ENCODE results near the gene MAP3K20.

The MAP3K20 gene

DNA sequence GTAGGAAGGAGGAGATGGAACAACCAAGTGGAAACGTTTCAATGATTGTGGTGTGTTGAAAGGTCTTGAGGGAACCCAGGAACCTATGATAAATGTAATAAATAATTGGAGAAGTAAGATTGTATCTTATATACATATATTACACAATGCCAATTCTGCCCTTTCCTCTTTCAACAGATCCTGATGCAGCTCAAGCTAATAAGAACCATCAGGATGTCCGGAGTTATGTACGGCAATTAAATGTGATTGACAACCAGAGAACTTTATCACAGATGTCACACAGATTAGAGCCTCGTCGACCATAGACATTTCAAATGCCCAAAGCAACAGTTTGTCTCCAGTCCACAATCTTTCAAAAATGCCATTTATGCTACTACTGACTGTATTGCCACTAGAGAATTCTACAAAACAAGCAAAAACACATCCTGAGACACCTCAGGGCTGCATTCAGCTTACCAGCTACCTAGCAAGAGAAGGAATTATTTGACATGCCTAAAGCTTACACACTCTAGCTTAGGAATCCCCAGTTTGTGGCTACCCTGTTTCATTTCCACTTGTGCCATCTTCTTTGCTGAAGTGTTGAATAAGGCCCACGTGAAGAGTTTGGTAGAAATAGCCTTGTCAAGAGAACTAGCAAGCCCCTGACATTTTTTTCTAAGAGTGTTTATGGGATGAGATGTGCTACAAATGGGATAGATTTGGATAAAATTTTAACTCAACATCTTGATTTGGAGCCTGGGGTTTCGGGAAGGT is 24.0 kb upstream of the MAP3K20 start:
- DNase-seq = no peak

DNA sequence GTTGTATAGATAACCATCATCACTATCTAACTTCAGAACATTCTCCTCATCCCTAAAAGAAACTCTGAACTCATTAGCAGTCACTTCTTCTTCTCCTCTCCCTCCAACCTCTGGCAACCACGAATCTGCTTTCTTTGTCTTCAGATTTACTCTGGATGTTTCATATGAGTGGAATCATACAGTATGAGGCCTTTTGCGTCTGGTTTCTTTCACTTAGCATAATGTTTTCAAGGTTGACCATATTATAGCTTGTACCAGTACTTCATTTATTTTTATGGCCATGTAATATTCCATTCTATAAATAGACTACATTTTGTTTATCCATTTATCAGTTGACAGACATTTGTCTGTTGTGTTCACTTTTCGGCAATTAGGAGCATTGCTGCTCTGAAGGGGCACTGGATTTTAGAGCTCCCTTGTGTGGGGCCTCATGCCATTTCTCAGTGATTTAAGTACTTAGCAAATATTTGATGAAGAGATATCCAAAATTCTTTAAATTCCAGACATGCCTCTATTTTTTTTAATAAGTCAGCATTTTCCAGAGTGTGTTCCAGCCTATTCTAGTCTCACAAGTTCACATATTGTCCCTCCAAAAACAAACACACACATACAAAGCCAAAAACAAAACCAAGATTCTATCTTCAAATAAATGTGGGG is 22.5 kb upstream of the MAP3K20 start:
- no peak for DNase-seq

DNA sequence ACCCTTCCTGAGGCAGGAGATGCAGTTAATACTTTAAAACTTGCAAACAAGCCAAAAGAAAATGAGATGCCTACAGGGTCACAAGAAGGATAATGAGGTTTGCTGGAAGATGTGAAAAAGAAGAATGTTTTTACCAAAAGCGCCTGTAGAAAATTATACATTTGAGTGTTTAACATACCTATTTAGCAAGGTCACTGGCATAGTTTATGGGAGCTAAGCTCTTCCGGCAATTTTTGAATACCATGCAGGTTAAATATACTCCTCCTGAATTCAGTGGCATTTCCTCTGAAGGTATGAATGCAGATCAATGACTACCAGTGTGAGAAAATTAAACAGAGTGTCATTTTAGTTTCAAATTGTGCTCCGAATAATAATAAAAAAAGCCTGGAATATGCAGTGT is 21.2 kb upstream of the MAP3K20 start:
- no peak for DNase-seq

DNA sequence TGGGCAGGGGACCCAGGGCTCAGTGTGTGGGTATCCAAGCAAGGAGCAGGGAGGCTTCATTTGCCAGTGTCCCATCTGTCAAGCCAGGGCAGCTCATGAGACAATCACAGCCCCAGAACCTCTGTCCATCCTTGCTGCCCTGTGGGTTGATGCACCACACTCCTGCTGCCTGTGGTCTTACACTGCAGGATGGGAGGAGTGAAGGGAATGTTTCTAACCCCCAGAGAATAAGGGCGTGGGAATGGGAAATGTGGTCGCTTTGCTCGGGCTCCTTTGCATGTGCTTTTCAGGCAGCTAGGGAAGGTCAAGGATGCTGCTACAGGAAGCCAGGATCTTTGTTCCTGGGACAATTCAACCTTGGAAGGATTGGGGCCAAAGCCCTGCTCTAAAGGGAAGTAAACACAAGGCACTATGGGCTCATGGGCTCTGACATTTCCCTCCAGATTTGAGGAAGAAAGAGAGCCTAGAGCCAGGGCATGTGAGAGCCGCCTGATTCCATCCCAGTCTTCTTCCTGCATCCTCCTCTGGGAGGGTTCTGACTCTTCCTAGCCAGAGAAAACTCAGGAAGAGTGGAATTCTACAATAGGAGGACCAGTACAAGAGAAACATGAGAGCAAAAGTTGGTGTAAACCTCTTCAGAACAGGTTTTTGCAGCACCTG is 18.8 kb upstream of the MAP3K20 start:
- DNase-seq = no peak

DNA sequence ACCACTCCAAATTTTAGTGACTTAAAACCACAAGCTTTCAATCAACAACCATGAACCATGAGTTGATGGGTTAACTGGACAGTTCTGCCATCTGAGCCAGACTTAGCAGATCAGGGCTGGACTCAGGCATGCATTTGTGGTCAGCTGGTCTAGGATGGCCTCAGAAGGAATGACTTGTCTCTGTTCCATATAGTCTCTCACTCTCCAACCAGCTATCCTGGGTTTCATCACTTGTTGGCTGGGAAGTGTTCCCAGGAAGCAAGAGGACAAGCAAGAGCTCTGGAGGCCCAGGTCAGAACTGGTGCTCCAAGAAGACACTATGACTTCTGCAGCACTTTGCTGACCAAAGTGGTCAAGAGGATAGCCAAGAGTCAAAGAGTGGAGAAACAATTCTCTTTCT is 17.5 kb upstream of the MAP3K20 start:
- no peak for DNase-seq

DNA sequence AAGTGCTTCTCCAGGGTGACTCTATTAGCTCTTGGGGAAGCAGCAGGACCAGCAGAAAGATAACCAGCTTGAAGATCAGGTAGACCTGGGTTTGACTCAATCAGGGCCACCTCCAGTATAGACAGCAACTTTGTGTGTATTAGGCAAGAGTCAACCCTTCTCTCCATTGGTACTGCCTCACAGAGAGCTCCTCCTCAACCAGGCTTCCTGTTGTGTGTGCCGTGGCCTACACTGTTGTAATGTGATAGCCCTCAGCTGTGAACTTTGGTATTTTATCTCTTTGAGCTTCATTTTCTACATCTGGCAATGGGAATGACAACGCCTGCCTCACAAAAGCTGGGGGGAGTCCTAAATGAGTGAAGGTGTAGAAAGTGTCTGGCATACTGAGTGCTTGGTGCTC is 17.0 kb upstream of the MAP3K20 start:
- no peak for DNase-seq

DNA sequence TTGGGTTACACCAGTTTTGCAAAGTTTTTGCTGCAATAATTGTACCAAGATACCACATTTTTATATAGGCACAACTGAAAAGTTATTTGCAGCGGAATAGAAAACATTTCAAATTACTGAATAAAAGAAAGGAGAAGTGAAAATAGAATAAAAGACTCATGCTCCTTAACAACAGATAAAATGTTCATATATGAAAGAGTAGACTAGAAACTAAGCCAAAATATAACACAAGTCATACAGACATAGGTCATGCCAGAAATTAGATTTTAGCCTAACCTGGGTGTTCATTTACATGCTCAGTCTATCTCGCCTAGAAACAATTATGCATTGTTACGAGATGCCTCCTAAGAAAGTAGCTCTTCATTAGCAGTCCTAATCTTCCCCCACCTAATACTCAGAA is 16.4 kb upstream of the MAP3K20 start:
- no peak for DNase-seq

DNA sequence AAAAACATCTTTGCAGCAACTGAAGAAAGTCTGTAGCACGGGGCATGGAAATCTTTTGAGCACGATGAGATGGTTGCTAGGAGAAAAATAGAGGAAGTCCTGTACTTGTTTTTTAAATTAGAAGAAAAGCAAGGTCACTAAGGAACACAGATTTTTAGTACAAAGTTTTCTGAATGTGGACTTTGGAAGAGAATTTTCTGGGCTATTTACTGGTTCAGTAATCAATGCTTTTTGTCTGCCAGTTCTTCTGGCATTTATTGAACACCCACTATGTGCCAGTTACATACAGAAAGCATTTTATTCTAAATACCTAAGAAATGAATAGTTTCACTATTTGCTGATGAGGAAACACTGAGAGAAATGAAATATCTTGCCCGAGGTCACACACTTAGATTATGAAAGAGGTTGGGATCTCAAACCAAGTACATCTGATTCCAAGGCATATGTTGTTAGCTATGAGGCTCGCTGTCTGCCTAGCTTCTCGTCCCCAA is 15.6 kb upstream of the MAP3K20 start:
- DNase-seq = no peak

DNA sequence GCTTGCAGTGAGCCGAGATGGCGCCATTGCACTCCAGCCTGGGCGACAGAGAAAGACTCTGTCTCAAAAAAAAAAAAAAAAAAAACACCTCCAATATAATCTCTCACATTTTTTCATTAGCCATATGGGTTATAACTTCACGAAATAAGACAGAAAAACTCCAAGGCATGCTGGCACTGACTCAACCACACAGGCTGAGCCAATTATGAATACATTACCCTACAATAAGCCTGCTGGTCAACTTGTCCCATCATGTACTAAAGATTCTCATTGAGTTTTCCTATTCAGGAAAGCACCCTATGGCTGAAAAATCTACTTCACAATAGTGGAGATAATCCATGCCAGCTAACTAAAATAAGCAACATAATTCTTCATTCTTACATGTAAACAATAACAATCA is 12.8 kb upstream of the MAP3K20 start:
- no peak for DNase-seq

DNA sequence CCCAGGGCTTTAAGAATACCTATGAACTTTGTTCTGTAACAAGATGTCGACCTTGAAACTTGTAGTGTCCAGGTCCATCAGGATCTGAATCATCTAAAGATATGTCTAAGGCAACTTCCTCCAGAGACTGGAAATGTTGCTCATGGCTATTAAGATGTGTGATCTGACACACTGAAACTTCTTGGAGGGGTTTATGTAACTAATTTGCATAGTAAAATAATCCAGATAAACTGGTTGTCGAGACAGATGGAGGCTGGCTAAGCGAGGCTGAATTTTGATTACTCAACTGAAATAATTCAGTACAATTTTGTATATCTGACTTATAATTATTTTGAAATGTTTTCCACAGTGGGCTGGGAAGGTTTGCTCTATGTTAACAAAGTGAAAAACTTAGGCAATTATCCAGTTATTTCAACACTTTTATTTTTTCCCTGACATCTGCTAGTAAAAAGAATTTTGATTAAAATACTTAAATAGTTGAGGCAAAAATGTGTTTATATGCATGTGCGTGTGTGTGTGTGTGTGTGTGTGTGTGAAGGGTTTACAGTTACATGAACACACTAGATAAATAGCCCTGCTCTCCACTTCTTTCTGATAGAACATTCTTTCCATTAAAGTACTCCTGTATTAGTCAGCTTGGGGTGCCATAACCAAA is 11.4 kb upstream of the MAP3K20 start:
- DNase-seq = no peak

DNA sequence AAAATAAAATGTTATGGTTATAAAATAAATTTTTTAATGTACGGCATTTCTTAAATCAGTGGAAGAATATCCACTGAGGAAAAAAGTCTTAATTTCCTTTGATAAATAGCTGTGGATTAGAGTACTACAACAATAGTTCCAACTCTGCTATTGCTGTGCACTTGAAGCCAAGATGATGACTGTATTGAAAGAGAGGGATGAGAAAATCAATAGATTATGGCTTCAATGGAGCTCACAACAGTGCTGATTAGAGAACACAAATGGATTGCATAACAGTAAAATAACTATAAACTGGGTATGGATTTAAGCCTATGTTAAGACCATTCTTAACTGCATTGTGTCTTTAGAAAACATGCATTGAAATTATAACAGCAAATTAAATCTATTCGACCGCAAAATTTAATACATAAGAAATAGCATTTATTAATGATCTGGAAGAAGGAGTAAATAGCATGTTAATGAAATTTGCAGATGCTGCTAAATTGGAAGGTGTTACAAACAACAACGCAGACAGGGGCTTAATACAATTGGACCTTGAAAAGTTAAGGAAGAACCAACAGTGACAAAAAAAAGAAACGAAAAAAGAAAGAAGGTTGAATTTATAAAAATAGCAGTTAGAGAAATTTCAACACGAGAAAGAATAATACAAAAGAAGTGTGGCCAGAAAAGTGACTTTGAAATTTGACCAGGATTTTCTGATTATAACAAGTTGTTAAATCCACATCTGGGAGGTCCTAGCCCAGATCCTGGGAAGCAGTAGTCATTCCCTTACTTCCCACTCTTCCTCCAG is 8.6 kb upstream of the MAP3K20 start:
- no peak for DNase-seq

DNA sequence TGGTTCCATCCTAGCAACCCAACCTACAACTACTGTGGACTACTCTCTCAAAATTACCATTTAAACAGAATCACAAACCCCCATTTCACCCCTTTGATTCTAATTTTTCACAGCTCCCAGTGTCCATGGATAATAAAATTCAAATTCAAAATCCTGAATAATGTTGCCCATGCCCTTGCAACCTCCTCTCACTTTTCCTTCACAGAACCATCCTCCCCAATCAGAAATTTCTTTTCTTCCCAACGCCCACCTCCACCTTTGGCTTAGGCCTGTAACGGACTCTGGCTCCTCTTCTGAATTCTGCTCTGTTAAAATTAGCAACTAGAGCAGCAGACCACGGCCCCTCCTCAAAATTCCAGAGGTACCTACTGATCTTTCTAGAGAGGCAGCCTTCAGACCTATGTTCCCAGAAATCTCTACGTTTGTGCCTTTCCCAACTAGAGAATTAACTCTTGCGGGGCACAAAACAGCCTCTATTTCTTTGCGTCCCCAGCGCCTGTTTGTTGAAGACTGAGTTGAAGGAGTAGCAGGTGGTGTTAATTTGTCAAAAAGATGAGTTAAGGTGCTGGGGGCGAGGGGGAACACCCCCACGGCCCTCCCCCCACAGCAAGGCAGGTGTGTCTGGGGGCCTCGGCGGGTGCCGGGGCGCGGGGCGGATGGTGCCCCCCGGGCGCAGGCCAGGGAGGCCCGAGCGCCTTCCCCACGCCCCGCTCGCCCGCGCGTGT is 428 bp upstream of the MAP3K20 start:
- DNase-seq = peak; percentile 91

DNA sequence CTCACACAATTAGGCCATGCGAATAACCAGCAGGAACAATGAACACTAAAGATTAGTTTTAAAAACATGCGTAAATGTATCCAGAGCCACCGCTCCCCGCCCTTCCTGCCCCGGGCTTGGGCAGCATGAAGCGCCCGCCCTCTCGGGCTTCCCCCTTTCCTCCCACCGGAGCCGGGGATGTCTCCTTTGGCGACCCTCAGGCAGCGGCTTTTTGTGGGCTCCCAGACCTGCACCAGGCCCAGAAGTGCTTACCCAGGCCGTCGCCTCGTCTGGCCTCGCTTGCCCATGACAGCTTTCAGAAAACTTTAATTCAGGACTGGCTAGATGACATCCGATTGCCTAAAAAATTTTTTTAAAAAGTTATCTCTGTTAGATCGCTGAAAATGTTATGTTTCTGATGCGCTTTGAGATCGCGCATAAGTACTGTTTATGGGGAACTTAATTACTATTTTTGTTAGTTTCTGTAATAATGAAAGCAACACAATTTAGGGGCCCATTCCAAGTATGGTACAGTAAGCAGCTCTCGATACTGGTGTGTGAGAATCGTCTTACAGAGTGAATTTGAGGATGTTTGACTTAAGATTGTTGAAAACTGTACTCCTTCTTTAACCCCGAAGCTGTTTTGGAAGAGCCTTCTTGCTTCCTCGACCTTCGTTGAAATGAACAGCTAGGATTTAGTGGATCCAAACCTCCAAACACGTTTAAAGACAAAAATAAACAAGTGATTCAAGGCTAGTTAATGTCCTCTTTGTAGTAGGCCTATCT is 1.1 kb downstream of the MAP3K20 start:
- DNase-seq = peak; percentile 57

DNA sequence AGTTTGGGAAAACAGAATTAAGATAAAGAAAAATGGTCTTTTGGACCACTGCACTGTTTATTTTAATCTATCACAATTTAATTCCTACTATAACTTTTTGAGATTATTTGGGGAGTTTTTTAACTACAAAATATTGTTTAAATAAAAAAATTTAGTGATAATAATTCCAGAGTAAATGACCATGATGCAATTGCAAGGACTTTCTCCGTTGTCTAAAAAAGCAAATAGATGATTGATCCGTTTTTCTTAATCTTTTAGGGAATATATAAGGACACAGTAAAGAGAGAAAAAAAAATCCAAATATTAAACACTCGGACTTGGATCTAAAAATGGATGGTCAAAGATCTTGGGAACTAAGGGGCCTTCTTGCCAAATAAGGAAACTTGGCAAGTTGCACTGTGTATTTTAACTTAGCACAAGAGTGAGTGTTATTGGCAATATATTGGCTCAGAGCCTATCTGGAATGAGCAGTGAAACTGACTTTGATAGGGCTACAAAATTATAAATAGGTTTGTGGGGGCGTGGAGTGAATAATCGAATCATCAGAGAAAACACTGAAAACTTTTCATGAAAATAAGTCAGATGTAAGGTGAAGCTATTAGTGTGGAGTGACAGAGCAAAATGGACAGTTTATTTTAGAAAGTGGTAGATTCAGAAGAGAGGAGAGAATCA is 2.0 kb downstream of the MAP3K20 start:
- peak; percentile 84 for DNase-seq

DNA sequence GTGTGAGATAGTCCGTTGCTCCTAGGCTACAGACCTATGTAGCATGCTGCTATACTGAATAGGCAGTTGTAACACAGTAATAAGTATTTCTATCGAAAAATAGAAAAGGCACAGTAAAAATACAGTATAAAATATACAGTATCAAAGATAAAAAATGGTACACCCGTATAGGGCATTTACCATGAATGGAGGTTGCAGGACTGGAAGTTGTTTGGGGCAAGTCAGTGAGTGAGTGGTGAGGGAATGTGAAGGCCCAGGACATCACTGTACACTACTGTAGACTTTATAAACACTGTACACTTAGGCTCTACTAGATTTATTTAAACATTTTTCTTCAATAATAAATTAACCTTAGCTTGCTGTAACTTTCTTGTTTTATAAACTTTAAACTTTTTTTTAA is 3.5 kb downstream of the MAP3K20 start:
- peak; percentile 71 for DNase-seq

DNA sequence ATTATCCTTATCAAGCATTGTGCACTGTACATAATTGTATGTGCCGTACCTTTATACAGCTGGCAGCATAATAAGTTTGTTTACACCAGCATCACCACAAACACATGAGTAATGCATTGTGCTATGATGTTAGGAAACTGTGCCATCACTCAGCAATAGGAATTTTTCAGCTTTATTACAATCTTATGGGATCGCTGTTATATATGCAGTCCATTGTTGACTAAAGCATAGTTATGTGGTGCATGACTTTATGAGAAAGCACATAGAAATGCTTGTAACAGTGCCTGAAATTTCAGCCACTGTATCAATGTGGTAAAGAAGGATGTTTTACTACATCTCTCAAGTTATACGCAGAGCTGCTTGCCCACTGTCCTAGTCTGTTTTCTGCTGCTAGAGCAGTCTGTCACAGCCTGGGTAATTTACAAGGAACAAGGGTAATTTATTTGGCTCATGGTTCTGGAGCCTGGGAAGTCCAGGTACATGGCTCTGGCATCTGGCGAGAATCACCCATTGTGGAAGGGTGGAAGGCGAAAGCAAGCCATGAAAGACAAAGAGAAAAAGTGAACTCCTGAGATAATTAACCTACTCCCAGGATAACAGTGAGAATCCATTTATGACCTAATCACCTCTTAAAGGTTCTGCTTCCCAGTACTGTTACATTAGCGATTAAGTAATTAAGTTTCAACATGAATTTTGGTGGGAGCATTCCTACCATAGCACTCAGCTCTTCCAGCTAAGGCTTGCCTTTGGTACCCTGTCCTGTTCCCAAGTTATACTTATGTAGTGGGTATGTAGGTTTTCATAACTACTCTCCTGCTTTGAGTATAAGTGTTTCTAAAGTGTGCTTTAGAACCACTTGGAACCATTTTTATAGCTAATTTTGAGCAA is 4.6 kb downstream of the MAP3K20 start:
- peak; percentile 85 for DNase-seq

DNA sequence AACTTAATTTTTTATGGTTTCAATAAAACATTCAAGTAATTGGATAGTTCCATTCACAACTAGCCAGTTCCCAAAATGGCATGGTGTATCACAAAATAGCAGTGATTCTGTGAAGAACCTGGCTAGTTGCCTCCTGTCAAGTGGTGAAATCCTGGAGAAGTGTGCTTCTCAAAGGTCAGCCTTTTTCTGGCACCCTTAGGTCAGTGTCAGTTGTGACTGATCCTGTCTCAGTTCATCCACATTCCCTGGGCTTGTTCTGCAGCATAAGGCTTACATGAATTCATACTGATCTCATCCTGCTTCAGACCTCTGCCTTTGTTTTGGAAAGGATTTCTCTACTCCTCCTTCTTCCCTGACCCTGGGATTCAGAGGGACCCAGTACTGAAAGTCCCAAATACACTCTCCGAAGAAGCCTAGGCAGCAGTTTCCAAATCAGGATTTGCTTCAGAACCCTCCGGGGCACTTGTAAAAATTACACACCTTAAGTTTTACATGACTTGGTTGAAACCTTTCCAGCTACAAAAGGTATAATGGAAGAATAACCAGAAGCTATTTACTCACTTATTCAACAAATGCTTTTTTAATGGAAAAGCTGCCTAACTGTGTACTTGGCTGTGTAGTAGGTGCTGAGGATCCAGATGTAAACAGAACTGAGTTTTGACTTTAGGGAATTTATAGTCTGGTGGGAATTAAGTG is 11.0 kb downstream of the MAP3K20 start:
- DNase-seq = peak; percentile 32

DNA sequence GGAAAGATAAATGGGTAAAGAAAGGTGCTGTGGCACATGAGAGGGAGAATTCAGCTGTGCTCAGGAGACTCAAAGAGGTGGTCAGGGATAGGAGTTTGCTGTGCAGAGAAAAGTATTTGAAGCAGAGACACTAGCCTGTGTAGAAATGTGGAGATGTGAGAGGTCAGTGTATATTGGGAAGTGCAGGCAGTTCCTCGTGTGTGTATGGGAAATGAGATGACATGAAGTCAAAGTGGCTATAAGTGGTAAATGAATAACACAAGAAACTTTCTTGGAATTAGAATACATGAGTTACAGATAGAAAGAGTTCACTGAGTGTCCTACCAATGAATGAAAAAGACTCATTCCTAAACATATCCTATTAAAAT is 11.6 kb downstream of the MAP3K20 start:
- DNase-seq = no peak
